HepG2 (cell line): ENCODE measurements around the gene KRT6B. TPM values are rescaled to one million over a fixed set of nuclear protein-coding genes. Genes with fewer than 3 reads are reported as not detected.

Source experiments
- ATAC-seq: fragments of 200-7000 bp; cut with Tn5 transposase; 3 replicates; pipeline ENCODE4 v1.9.1; 2020; ENCODE audit warnings: mild to moderate bottlenecking, moderate library complexity
- BruUV-seq: library from RNA; stranded (reverse); fragments of 400-500 nt; replicated peaks from 2 replicates; lab custom pipeline; 2021; lab: Mats Ljungman, UMichigan
- CTCF ChIA-PET: fragments of 300-600 bp; formaldehyde crosslinking; extraction: SDS; loops from one replicate; lab custom pipeline; 2021; ENCODE audit warnings: low total read pairs, inconsistent platforms, low intra/inter-chr PET ratio; lab: Yijun Ruan, JAX
- POLR2A ChIA-PET: fragments of 350-600 bp; sonication (Branson Sonifier 250); formaldehyde crosslinking; loops from one replicate; lab custom pipeline; 2020; ENCODE audit warnings: antibody characterized with exemption, inconsistent platforms; lab: Yijun Ruan, JAX
- DNase-seq: peaks from one replicate; pipeline ENCODE4 v3.0.0-alpha.2; 2015; ENCODE audit warnings: low spot score
- FAIRE-seq: peaks from 3 replicates; lab custom pipeline; 2011; peaks lifted over from hg19 to GRCh38; lab: Jason Lieb, UNC
- H2AFZ ChIP-seq: one replicate; pipeline ENCODE4 v1.6.1; 2011; ENCODE audit warnings: low read length, inconsistent platforms
- H3K27ac ChIP-seq: fragments of 300-600 bp; 3 replicates; pipeline ENCODE4 v1.8.0; 2011; ENCODE audit warnings: mixed run types, mild to moderate bottlenecking, mixed read lengths, low read length, inconsistent platforms; ENCODE audit not compliant: insufficient read depth; ENCODE audit errors: extremely low read length
- H3K27me3 ChIP-seq, 2 experiments: fragments of 200-600 bp in 1 of 2; 2 replicates in 1 of 2; 3 replicates in 1 of 2; pipeline versions ENCODE4 v1.6.0 to v1.8.0; 2011; ENCODE audit warnings: low read length in 2 of 2, mild to moderate bottlenecking in 2 of 2, moderate library complexity in 2 of 2, inconsistent platforms in 1 of 2; ENCODE audit not compliant: insufficient read depth in 2 of 2, control insufficient read depth in 1 of 2
- H3K36me3 ChIP-seq, 2 experiments: fragments of 200-600 bp in 1 of 2; replicated peaks in 1 of 2; 2 replicates in 1 of 2; 3 replicates in 1 of 2; pipeline versions ENCODE4 v1.5.1 to v1.8.0; 2011; ENCODE audit warnings: low read length in 2 of 2, inconsistent platforms in 1 of 2; ENCODE audit not compliant: insufficient read depth in 2 of 2, control insufficient read depth in 1 of 2
- H3K4me1 ChIP-seq: 2 replicates; pipeline ENCODE4 v1.5.1; 2012; ENCODE audit warnings: low read length, inconsistent platforms; ENCODE audit not compliant: insufficient read depth
- H3K4me2 ChIP-seq: 2 replicates; pipeline ENCODE4 v1.6.0; 2011; ENCODE audit warnings: low read depth, low read length, inconsistent platforms
- H3K4me3 ChIP-seq, 3 experiments: fragments of 200-600 bp in 1 of 3; sonication (generic), shearing (Covaris generic) in 1 of 3; replicated peaks in 1 of 3; 2 replicates each; pipeline ENCODE4 v1.5.1; 2011 to 2016; ENCODE audit warnings: low read length in 3 of 3, inconsistent platforms in 2 of 3, low read depth in 2 of 3, mild to moderate bottlenecking in 2 of 3, control low read depth in 1 of 3, mixed read lengths in 1 of 3; ENCODE audit not compliant: insufficient read depth in 1 of 3
- H3K79me2 ChIP-seq: one replicate; pipeline ENCODE4 v1.6.1; 2011; ENCODE audit warnings: low read length, inconsistent platforms; ENCODE audit not compliant: insufficient read depth
- H3K9ac ChIP-seq: 2 replicates; pipeline ENCODE4 v1.6.0; 2011; ENCODE audit warnings: mild to moderate bottlenecking, low read depth, low read length, inconsistent platforms; ENCODE audit not compliant: insufficient read depth
- H3K9me3 ChIP-seq: 2 replicates; pipeline ENCODE4 v1.5.1; 2012; ENCODE audit warnings: mild to moderate bottlenecking, low read length
- H4K20me1 ChIP-seq: 2 replicates; pipeline ENCODE4 v1.6.0; 2011; ENCODE audit warnings: inconsistent platforms, mild to moderate bottlenecking, low read length, moderate library complexity; ENCODE audit not compliant: insufficient read depth
- HOXA9 ChIP-seq: sonication (generic); formaldehyde crosslinking; IDR thresholded peaks from 2 replicates; pipeline ENCODE4 v1.8.1; 2022; ENCODE audit warnings: missing genetic modification reagents, mild to moderate bottlenecking, moderate library complexity, borderline replicate concordance
- JDP2 ChIP-seq: sonication (generic); formaldehyde crosslinking; IDR thresholded peaks from 2 replicates; pipeline ENCODE4 v1.8.1; 2022; ENCODE audit warnings: missing genetic modification reagents, borderline replicate concordance
- KAT8 ChIP-seq: IDR thresholded peaks from 2 replicates; pipeline ENCODE4 v1.6.1; 2016; ENCODE audit warnings: missing genetic modification reagents, missing compliant biosample characterization
- PHF5A ChIP-seq: IDR thresholded peaks from one replicate; pipeline ENCODE4 v1.6.1; 2018; ENCODE audit warnings: low read depth, missing genetic modification reagents; ENCODE audit not compliant: unreplicated experiment
- ZFP90 ChIP-seq: sonication (generic); formaldehyde crosslinking; IDR thresholded peaks from 2 replicates; pipeline ENCODE4 v1.8.0; 2022; ENCODE audit warnings: missing genetic modification reagents, mild to moderate bottlenecking, inconsistent platforms, borderline replicate concordance
- ZNF672 ChIP-seq: sonication (generic); formaldehyde crosslinking; IDR thresholded peaks from 2 replicates; pipeline ENCODE4 v1.8.1; 2022; ENCODE audit warnings: missing genetic modification reagents
- ZNF720 ChIP-seq: sonication (generic); formaldehyde crosslinking; IDR thresholded peaks from 2 replicates; pipeline ENCODE4 v1.4.0; 2020; ENCODE audit warnings: missing genetic modification reagents
- ZNF746 ChIP-seq: sonication (generic); formaldehyde crosslinking; IDR thresholded peaks from 2 replicates; pipeline ENCODE4 v1.8.0; 2022; ENCODE audit warnings: mild to moderate bottlenecking, missing genetic modification reagents
- ZNF749 ChIP-seq: sonication (generic); formaldehyde crosslinking; IDR thresholded peaks from 2 replicates; pipeline ENCODE4 v1.8.0; 2022; ENCODE audit warnings: mild to moderate bottlenecking, missing genetic modification reagents, moderate library complexity, borderline replicate concordance
- WGBS: methylation state at CpG from one replicate; pipeline ENCODE4 v1.1.6; 2017; ENCODE audit warnings: low lambda C conversion rate; 5-methylcytosine and 5-hydroxymethylcytosine counted together
- in situ Hi-C: cut with HindIII; loops from 2 replicates; pipeline ENCODE4 v1.10.0; 2017; ENCODE audit warnings: low pct_unique_long_range_greater_than_20kb; ENCODE audit not compliant: extremely low pct_ligation_motif_present
- intact Hi-C: fragments of 100-400 bp; cut with micrococcal nuclease; formaldehyde crosslinking; loops from one replicate; pipeline ENCODE4 v1.10.0; 2022; ENCODE audit not compliant: unreplicated experiment
- polyA plus RNA-seq, 8 experiments: library from polyadenylated mRNA; depleted of rRNA in 3 of 8; stranded (reverse) in 7 of 8; unstranded in 1 of 8; fragments of >200 nt; fragmentation: Illumina TruSeq in 4 of 8; extraction: Trizol in 4 of 8; gene quantifications; 2 replicates each; pipeline versions ENCODE4 v1.2.1 to v1.2.3, GENCODE V29; 2011 to 2016; ENCODE audit warnings: low read depth in 4 of 8, missing spikeins in 1 of 8, mixed read lengths in 1 of 8; ENCODE audit not compliant: insufficient read depth in 1 of 8
- total RNA-seq, 5 experiments: library from RNA; depleted of rRNA; stranded (reverse); fragments of >200 nt; fragmentation: Illumina TruSeq; extraction: Trizol; gene quantifications; 2 replicates each; pipeline ENCODE4 v1.2.3, GENCODE V29; 2016; ENCODE audit warnings: low read depth in 1 of 5

KRT6B gene
- total and polyA plus RNA-seq, 2 of the 13 experiments (the other 11 are each of a cell fraction or from before 2014, with no cell fraction given), result not detected

DNA sequence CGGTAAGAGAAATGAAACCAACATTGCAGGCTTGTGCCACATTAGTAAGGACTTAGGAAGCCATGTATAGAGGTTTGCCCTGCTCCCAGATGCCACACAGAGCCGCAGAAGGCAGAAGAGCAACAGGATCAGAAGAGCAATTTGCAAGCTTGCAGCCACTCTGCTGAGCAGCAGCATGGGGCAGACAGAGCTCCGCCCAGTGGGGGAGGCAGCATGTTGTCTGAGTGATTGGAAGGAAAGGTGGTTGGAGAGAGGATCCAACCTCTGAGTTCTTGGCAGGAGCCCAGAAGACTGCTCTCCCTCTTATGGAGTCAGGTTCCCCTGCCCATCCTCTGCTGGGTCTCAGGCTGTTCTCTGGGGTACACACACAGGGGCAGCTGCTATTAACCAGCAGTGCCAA, 43.4 kb upstream of the KRT6B start (continued):
- no peak for TF ChIP-seq ZNF672 (CRISPR knock-in tag)

DNA sequence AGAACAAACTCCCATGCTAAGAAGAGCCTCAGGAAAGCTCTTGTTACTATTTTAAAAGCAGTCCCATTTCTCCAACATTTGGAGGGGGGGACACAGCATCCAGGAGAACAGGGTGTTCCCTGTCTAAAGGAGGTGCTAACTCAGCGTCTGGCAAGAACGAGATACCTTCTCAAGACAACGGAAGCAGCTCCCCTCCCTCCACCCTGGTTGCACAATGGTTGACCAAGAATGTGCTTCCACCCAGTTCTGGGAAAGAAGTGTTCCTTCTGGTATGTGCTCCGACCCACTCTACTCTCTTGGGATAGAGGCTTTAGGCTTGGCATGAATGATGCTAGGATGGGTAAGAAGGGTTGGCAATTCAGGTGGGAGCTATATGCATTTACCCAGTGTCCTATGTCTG, 42.6 kb upstream of the KRT6B start:
- no peaks in the 10 kb centered on the region for H3K79me2 ChIP-seq
- H3K4me3 ChIP-seq, result no peak overlapping the region
- intact Hi-C loops (no loop called here), in situ Hi-C loops (no loop called here)
- ChIA-PET CTCF (no interaction called here), POLR2A (no interaction called here)
- no peak overlapping the region for H3K9ac ChIP-seq
- BruUV-seq, result no TSS peak
- no peaks in the 10 kb centered on the region for H4K20me1 ChIP-seq
- no peak overlapping the region for H2AFZ ChIP-seq
- peaks cover 3 to 17% of the 10 kb centered on the region in 2 experiments; a peak in 3 of 5 replicates for H3K27me3 ChIP-seq
- 0 out of 2 replicates have a peak, but pooled peaks cover 6% of the 10 kb centered on the region for H3K4me1 ChIP-seq
- DNase-seq (no peak), ATAC-seq (no peak), FAIRE-seq (no peak)
- 34% methylated on average over 4 of the region's 4 CpGs for WGBS
- no peaks in the 10 kb centered on the region for H3K9me3 ChIP-seq
- TF ChIP-seq ZNF746 (CRISPR knock-in tag) (no peak), ZNF749 (no peak), PHF5A (no peak), ZNF720 (CRISPR knock-in tag) (no peak), HOXA9 (CRISPR knock-in tag) (no peak), ZFP90 (CRISPR knock-in tag) (no peak), KAT8 (CRISPR knock-in tag) (no peak), JDP2 (CRISPR knock-in tag) (no peak)
- no peak overlapping the region for H3K27ac ChIP-seq
- H3K4me2 ChIP-seq, result no peak overlapping the region
- no peaks in the 10 kb centered on the region for H3K36me3 ChIP-seq
